Colonic mucosa (tissue), 4 donors: ENCODE measurements around the gene PLCB1. TPM values are rescaled to one million over a fixed set of nuclear protein-coding genes. Genes with fewer than 3 reads are reported as not detected.

Experiments
- DNase-seq: peaks from one replicate; pipeline ENCODE4 v3.0.0-alpha.2; 2020
- H3K27ac ChIP-seq: fragments of 200-600 bp; one replicate; pipeline ENCODE4 v1.8.0; 2021
- H3K27me3 ChIP-seq: fragments of 200-600 bp; one replicate; pipeline ENCODE4 v1.8.0; 2021
- H3K36me3 ChIP-seq: fragments of 200-600 bp; one replicate; pipeline ENCODE4 v1.8.0; 2021
- H3K4me1 ChIP-seq: fragments of 200-600 bp; one replicate; pipeline ENCODE4 v1.8.0; 2021; ENCODE audit warnings: mild to moderate bottlenecking
- H3K4me3 ChIP-seq: fragments of 200-600 bp; one replicate; pipeline ENCODE4 v1.8.0; 2021
- H3K9ac ChIP-seq, 2 donors: one replicate each; pipeline ENCODE4 v1.7.0; 2013; ENCODE audit warnings: control low read depth in 2 of 2, low read depth in 2 of 2, low read length in 2 of 2
- H3K9me3 ChIP-seq: fragments of 200-600 bp; one replicate; pipeline ENCODE4 v1.8.0; 2021
- intact Hi-C: fragments of 100-400 bp; cut with DNase I; formaldehyde crosslinking; loops from one replicate; pipeline ENCODE4 v1.14.1; 2022
- total RNA-seq, 2 donors: library from RNA; stranded (reverse); fragmentation: NEBNext Ultra II Directional in 1 of 2; extraction: Animal tissue kit (Norgen Biotek cat#: 25700) in 1 of 2; gene quantifications; one replicate each; pipeline ENCODE4 v1.2.1, GENCODE V29; 2021
- TF ChIP-seq, protein P1 (sequence below): fragments of 200-600 bp; IDR thresholded peaks from one replicate; pipeline ENCODE4 v1.8.0; 2022; ENCODE audit warnings: antibody characterized with exemption, mild to moderate bottlenecking
- donor health status: healthy.
- donor health status: DM: no; HTN: no; CAD: no.
- donor health status: DM: no; HTN: no; CAD: no.

The PLCB1 gene
- total RNA-seq, 2 donors from 2014 or later = 8.3 to 9.6 TPM

DNA sequence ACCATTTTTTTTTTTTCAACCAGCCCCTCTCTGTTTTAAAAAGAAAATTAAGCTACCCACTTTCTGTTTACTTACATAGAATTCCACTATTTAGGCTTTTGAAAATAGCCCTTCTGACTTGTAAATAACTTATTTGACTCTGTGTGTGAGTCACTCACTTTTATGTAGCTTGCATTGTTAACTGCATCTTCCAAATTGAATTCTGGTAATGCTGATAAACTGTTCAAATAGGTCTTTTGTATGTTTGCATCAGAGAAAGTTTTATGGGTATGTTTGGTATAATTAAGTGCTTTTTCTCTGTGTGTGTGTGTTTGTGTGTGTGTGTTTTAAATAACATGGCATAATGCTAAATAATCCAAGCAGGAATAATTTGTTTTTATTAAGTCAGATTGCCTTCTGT lies 360.1 kb downstream of the PLCB1 start:
- no peak overlapping the region for H3K9ac ChIP-seq
- no peak overlapping the region for H3K4me3 ChIP-seq
- no peaks in the 10 kb centered on the region for H3K27me3 ChIP-seq
- no peaks in the 10 kb centered on the region for H3K36me3 ChIP-seq
- no peak overlapping the region for H3K27ac ChIP-seq
- TF ChIP-seq, protein P1, sequence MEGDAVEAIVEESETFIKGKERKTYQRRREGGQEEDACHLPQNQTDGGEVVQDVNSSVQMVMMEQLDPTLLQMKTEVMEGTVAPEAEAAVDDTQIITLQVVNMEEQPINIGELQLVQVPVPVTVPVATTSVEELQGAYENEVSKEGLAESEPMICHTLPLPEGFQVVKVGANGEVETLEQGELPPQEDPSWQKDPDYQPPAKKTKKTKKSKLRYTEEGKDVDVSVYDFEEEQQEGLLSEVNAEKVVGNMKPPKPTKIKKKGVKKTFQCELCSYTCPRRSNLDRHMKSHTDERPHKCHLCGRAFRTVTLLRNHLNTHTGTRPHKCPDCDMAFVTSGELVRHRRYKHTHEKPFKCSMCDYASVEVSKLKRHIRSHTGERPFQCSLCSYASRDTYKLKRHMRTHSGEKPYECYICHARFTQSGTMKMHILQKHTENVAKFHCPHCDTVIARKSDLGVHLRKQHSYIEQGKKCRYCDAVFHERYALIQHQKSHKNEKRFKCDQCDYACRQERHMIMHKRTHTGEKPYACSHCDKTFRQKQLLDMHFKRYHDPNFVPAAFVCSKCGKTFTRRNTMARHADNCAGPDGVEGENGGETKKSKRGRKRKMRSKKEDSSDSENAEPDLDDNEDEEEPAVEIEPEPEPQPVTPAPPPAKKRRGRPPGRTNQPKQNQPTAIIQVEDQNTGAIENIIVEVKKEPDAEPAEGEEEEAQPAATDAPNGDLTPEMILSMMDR = no peak
- H3K4me1 ChIP-seq = no peaks in the 10 kb centered on the region
- intact Hi-C loops = no loop called here
- DNase-seq = no peak
- H3K9me3 ChIP-seq = no peaks in the 10 kb centered on the region

DNA sequence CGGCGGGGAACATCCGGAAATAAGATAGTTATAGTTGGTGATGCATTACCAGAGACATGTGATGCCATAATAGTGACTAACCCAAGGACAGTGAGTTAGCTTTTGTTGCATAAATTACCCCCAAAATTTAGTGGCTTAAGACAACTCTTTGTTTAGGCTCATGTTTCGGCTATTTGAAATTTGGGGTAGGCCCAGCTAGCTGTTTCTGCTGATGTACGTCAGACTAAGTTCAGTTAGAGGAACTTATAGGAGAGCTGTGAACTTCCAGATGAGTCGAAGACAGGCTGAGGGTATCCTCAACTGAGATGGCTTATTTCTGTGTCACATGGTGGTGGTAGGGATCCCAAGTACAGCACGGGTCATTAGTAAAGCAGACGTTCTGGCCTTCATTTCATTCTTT lies 366.5 kb downstream of the PLCB1 start:
- no peak for DNase-seq
- TF ChIP-seq, protein P1 = no peak
- H3K27ac ChIP-seq = no peak overlapping the region
- H3K9me3 ChIP-seq = no peaks in the 10 kb centered on the region
- H3K4me1 ChIP-seq = no peaks in the 10 kb centered on the region
- intact Hi-C loops = no loop called here
- no peaks in the 10 kb centered on the region for H3K27me3 ChIP-seq
- H3K36me3 ChIP-seq = no peaks in the 10 kb centered on the region
- no peak overlapping the region for H3K9ac ChIP-seq
- no peak overlapping the region for H3K4me3 ChIP-seq

DNA sequence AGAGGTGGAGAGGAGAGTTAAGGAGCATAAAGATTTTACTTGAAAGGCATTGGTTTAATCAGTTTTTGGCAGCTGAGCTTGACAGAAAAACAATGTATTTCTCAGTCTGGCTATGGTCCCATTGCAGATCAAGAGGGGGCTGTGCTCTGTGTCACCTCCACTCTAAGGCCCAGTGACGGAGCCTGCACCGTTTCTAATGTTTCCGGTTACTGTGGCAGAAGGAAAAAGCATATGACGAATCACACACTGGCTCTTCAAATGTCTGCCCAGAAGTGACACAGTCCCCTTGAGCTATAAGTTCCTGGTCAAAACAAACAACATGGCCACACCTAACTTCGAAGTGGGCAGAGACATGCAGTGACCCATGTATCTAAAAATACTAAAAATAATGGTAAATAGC lies 372.0 kb downstream of the PLCB1 start:
- DNase-seq = no peak
- no peaks in the 10 kb centered on the region for H3K27me3 ChIP-seq
- no peak overlapping the region for H3K4me3 ChIP-seq
- intact Hi-C loops = no loop called here
- H3K27ac ChIP-seq = no peak overlapping the region
- H3K4me1 ChIP-seq = no peaks in the 10 kb centered on the region
- H3K36me3 ChIP-seq = no peaks in the 10 kb centered on the region
- no peak overlapping the region for H3K9ac ChIP-seq
- no peaks in the 10 kb centered on the region for H3K9me3 ChIP-seq
- TF ChIP-seq, protein P1 = no peak

DNA sequence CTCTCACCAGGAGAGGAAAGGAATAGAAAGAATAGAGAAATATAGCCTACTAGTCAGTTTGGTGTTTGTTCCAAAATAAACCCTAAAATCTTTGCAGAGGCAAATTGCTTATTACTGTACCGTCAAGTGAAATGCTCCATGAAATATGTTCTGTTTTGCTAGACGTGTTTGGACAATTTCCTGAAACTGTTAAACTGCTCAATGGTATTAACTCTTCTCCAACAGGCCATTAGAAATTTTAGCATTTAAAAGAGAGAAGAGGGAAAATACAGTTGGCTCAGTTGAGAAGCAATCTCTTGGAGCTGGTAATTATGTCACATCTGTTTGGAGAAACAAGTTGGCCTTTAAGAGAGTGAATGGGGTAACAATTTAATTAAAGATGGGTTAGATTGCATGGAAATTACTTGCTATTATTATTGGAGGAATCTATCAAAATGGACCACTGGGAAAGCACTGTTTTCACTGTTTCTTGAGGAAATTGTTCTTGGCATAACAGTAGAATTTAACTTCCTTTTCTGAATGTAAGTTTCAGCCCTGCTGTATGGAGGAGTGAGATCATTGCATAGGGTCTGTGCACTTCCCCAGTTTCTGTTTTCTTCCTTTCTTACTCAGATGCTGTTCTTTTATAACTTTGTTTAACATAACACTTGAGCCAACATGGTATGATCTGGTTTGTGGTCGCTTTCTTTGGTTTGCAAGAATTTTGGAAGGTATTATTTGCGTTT lies 373.6 kb downstream of the PLCB1 start:
- no peaks in the 10 kb centered on the region for H3K9me3 ChIP-seq
- DNase-seq = no peak
- no peak overlapping the region for H3K9ac ChIP-seq
- H3K27me3 ChIP-seq = no peaks in the 10 kb centered on the region
- H3K27ac ChIP-seq = no peak overlapping the region
- TF ChIP-seq, protein P1 = no peak
- no peak overlapping the region for H3K4me3 ChIP-seq
- no peaks in the 10 kb centered on the region for H3K36me3 ChIP-seq
- no peaks in the 10 kb centered on the region for H3K4me1 ChIP-seq
- intact Hi-C loops = no loop called here

DNA sequence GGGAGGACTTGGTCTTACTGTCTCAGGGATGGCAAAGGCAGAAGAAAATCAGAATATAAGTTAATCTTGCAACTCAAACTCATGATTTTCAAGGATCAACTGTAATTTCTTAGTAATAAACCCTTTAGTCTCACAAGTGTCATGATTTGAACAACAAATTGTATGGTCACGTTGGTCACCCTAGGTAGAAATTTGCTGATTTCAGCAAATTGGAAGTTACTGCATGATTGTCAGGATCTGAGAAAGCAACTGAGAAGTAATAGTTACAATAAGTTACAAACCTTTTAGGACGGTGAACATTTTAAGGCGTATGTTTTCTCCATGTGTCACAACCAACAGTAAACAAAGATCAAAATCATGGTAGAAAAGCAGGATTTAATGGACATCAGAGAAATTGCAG lies 375.2 kb downstream of the PLCB1 start:
- no peak for DNase-seq
- TF ChIP-seq, protein P1 = no peak
- H3K27ac ChIP-seq = no peak overlapping the region
- no peaks in the 10 kb centered on the region for H3K4me1 ChIP-seq
- H3K9ac ChIP-seq = no peak overlapping the region
- H3K9me3 ChIP-seq = no peaks in the 10 kb centered on the region
- intact Hi-C loops = no loop called here
- H3K36me3 ChIP-seq = no peaks in the 10 kb centered on the region
- no peaks in the 10 kb centered on the region for H3K27me3 ChIP-seq
- no peak overlapping the region for H3K4me3 ChIP-seq
